AG04450 (cell line): ENCODE data around the gene GPC6. TPM values are rescaled to one million over a fixed set of nuclear protein-coding genes. Genes with fewer than 3 reads are reported as not detected.

Experiments used
- CTCF ChIA-PET: fragments of 300-600, 350-600 bp; formaldehyde crosslinking; extraction: SDS; loops from one replicate; lab custom pipeline; 2022; ENCODE audit warnings: antibody characterized with exemption, inconsistent platforms; lab: Charles Lee
- POLR2A ChIA-PET: fragments of 350-600 bp; formaldehyde crosslinking; extraction: SDS; loops from one replicate; lab custom pipeline; 2021; ENCODE audit warnings: antibody characterized with exemption, inconsistent platforms; lab: Yijun Ruan, JAX
- DNase-seq: peaks from one replicate; pipeline ENCODE4 v3.0.0-alpha.2; 2011; ENCODE audit warnings: low read depth, low spot score
- H3K27ac ChIP-seq: one replicate; pipeline ENCODE4 v1.5.1; 2012; ENCODE audit warnings: low read depth, low read length, control low read depth
- H3K27me3 ChIP-seq: one replicate; pipeline ENCODE4 v1.6.0; 2012; ENCODE audit warnings: low read length; ENCODE audit not compliant: control insufficient read depth, insufficient read depth
- H3K4me3 ChIP-seq: 2 replicates; pipeline ENCODE4 v1.5.1; 2011; ENCODE audit warnings: mild to moderate bottlenecking, low read depth, low read length, control low read depth
- H3K9me3 ChIP-seq: 2 replicates; pipeline ENCODE4 v1.5.1; 2012; ENCODE audit warnings: low read length; ENCODE audit not compliant: control insufficient read depth, insufficient read depth
- CTCF ChIP-seq: IDR thresholded peaks from 2 replicates; pipeline ENCODE4 v1.5.1; 2011; ENCODE audit warnings: low read depth, low read length, control low read depth, inconsistent platforms
- polyA plus RNA-seq: library from polyadenylated mRNA; depleted of rRNA; stranded (reverse); fragments of >200 nt; gene quantifications from 2 replicates; pipeline ENCODE4 v1.2.3, GENCODE V29; 2011

The GPC6 gene
- polyA plus RNA-seq, 1 experiment = 40.4 TPM

GRCh38 chr13:93862259-93862658 is 635.7 kb downstream of the GPC6 start:
- no peak for TF ChIP-seq CTCF
- no peak overlapping the region for H3K4me3 ChIP-seq
- H3K27me3 ChIP-seq = no peaks in the 10 kb centered on the region
- POLR2A ChIA-PET = interaction anchor here (1.1 kb wide), 1 partner anchor 11 kb away, joined by 5 read pairs; no protein-coding TSS in a partner anchor
- CTCF ChIA-PET = interaction anchor here (1.6 kb wide), 1 partner anchor 500 kb away, joined by 5 read pairs; no protein-coding TSS in a partner anchor
- peak overlapping the region; percentile 47 for H3K27ac ChIP-seq
- DNase-seq = no peak
- H3K9me3 ChIP-seq = no peaks in the 10 kb centered on the region

GRCh38 chr13:93865235-93865634 is 638.6 kb downstream of the GPC6 start:
- no peaks in the 10 kb centered on the region for H3K9me3 ChIP-seq
- ChIA-PET POLR2A (no interaction called here), CTCF (no interaction called here)
- H3K27ac ChIP-seq = no peak overlapping the region
- DNase-seq = no peak
- no peak for TF ChIP-seq CTCF
- H3K27me3 ChIP-seq = no peaks in the 10 kb centered on the region
- no peak overlapping the region for H3K4me3 ChIP-seq

DNA sequence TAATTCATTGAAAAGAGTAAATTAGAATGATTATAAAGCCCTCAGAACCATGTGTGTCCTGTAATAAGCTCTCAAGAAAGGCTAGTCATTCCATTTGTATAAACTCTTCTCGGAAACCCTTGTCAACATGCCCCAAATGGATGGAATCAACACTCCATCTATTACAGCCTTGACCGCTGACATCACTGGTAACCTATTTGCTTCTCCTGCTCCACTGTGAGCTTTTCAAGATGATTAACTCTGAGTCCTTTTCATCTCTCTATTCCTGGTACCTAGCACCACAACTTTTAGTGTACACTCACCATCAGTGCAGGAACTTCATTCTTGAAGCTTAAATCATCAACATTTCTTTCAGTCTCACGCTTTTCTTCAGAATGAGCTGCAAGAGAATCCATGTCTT is 640.9 kb downstream of the GPC6 start:
- CTCF ChIA-PET = interaction anchor here (0.6 to 1.3 kb wide), 2 partner anchors 326 to 494 kb away, joined by 3 to 6 read pairs; no protein-coding TSS in a partner anchor
- POLR2A ChIA-PET = interaction anchor here (0.5 to 0.6 kb wide), 2 partner anchors 15 to 270 kb away, joined by 3 to 8 read pairs; no protein-coding TSS in a partner anchor
- Histone ChIP-seq H3K27me3 (no peaks in the 10 kb centered on the region), H3K27ac (peak overlapping the region; percentile 59), H3K9me3 (no peaks in the 10 kb centered on the region), H3K4me3 (no peak overlapping the region)
- peak; percentile 81 for DNase-seq
- TF ChIP-seq CTCF = no peak

GRCh38 chr13:93872376-93872775 is 645.8 kb downstream of the GPC6 start:
- Histone ChIP-seq H3K27ac (no peak overlapping the region), H3K4me3 (no peak overlapping the region), H3K9me3 (no peaks in the 10 kb centered on the region), H3K27me3 (no peaks in the 10 kb centered on the region)
- DNase-seq = no peak
- CTCF ChIA-PET = interaction anchor here (1.0 to 1.2 kb wide), 2 partner anchors 490 to 1156 kb away, joined by 3 read pairs; no protein-coding TSS in a partner anchor
- POLR2A ChIA-PET = interaction anchor here (1.0 kb wide), 1 partner anchor 10 kb away, joined by 5 read pairs; no protein-coding TSS in a partner anchor
- no peak for TF ChIP-seq CTCF

GRCh38 chr13:93872786-93873347 is 646.3 kb downstream of the GPC6 start:
- no peak for TF ChIP-seq CTCF
- H3K9me3 ChIP-seq = no peaks in the 10 kb centered on the region
- H3K4me3 ChIP-seq = no peak overlapping the region
- H3K27me3 ChIP-seq = no peaks in the 10 kb centered on the region
- POLR2A ChIA-PET = interaction anchor here (0.6 to 1.0 kb wide), 2 partner anchors 10 to 867 kb away, joined by 3 to 5 read pairs; no protein-coding TSS in a partner anchor
- CTCF ChIA-PET = interaction anchor here (1.0 to 1.2 kb wide), 2 partner anchors 489 to 1157 kb away, joined by 3 read pairs; no protein-coding TSS in a partner anchor
- H3K27ac ChIP-seq = no peak overlapping the region
- DNase-seq = no peak
